K562 (cell line): Measurements from ENCODE around the gene SLC31A2. TPM values are rescaled to one million over a fixed set of nuclear protein-coding genes. Genes with fewer than 3 reads are reported as not detected.

Experiments
- ATAC-seq: fragments of 200-7000 bp; cut with Tn5 transposase; 3 replicates; pipeline ENCODE4 v1.9.1; 2020; ENCODE audit warnings: moderate library complexity
- BruUV-seq: library from RNA; stranded (reverse); fragments of 400-500 nt; replicated peaks from 2 replicates; lab custom pipeline; 2021; lab: Mats Ljungman, UMichigan
- CTCF ChIA-PET: fragments of 300-600 bp; formaldehyde crosslinking; extraction: SDS; loops from one replicate; lab custom pipeline; 2021; ENCODE audit warnings: low intra/inter-chr PET ratio; lab: Yijun Ruan, JAX
- POLR2A ChIA-PET: fragments of 300-600, 350-650 bp; sonication (Branson Sonifier 250); formaldehyde crosslinking; extraction: SDS; loops from one replicate; lab custom pipeline; 2021; ENCODE audit warnings: antibody characterized with exemption, inconsistent platforms; lab: Yijun Ruan, JAX
- DNase-seq, 4 experiments: peaks; one replicate each; pipeline versions ENCODE4 v3.0.0 to v3.0.0-alpha.2; 2011 to 2018; ENCODE audit warnings: low spot score in 3 of 4, mixed read lengths in 3 of 4; ENCODE audit errors: extremely low read depth in 1 of 4
- FAIRE-seq: peaks from 2 replicates; lab custom pipeline; 2011; peaks lifted over from hg19 to GRCh38; lab: Jason Lieb, UNC
- H2AFZ ChIP-seq: 2 replicates; pipeline ENCODE4 v1.6.0; 2011; ENCODE audit warnings: low read depth, low read length, control low read depth, inconsistent platforms
- H3K27ac ChIP-seq: fragments of 200-600 bp; 3 replicates; pipeline ENCODE4 v1.8.0; 2011; ENCODE audit warnings: low read depth, mild to moderate bottlenecking, control low read depth, inconsistent platforms, low read length, moderate library complexity, mixed read lengths; ENCODE audit errors: extremely low read depth
- H3K27me3 ChIP-seq, 2 experiments: fragments of 300-600 bp in 1 of 2; 2 replicates in 1 of 2; 3 replicates in 1 of 2; pipeline versions ENCODE4 v1.6.0 to v1.8.0; 2011; ENCODE audit warnings: inconsistent platforms in 2 of 2, low read length in 2 of 2, mild to moderate bottlenecking in 1 of 2, mixed read lengths in 1 of 2, moderate library complexity in 1 of 2; ENCODE audit not compliant: control insufficient read depth in 2 of 2, insufficient read depth in 2 of 2
- H3K36me3 ChIP-seq: fragments of 300-600 bp; 3 replicates; pipeline ENCODE4 v1.8.0; 2011; ENCODE audit warnings: mild to moderate bottlenecking, low read length, inconsistent platforms; ENCODE audit not compliant: control insufficient read depth, insufficient read depth
- H3K4me1 ChIP-seq, 2 experiments: fragments of 200-600 bp in 1 of 2; replicated peaks in 1 of 2; 2 replicates in 1 of 2; 3 replicates in 1 of 2; pipeline versions ENCODE4 v1.5.1 to v1.8.0; 2011; ENCODE audit warnings: inconsistent platforms in 2 of 2, low read length in 2 of 2, mild to moderate bottlenecking in 1 of 2, mixed read lengths in 1 of 2, moderate library complexity in 1 of 2; ENCODE audit not compliant: control insufficient read depth in 2 of 2, insufficient read depth in 2 of 2
- H3K4me2 ChIP-seq: 2 replicates; pipeline ENCODE4 v1.6.1; 2011; ENCODE audit warnings: low read length, control low read depth, inconsistent platforms, mixed read lengths; ENCODE audit not compliant: insufficient read depth
- H3K4me3 ChIP-seq: fragments of 200-600 bp; sonication (generic), shearing (Covaris generic); 2 replicates; pipeline ENCODE4 v1.5.1; 2016; ENCODE audit warnings: control low read depth, inconsistent platforms
- H3K79me2 ChIP-seq: fragments of 200-600 bp; 3 replicates; pipeline ENCODE4 v1.8.0; 2011; ENCODE audit warnings: low read length, inconsistent platforms; ENCODE audit not compliant: control insufficient read depth, insufficient read depth
- H3K9ac ChIP-seq, 2 experiments: 2 replicates each; pipeline versions ENCODE4 v1.6.0 to v1.6.1; 2011; ENCODE audit warnings: low read depth in 2 of 2, low read length in 2 of 2, control low read depth in 1 of 2, inconsistent platforms in 1 of 2, mild to moderate bottlenecking in 1 of 2, mixed read lengths in 1 of 2; ENCODE audit not compliant: insufficient read depth in 1 of 2
- H3K9me1 ChIP-seq: one replicate; pipeline ENCODE4 v1.6.0; 2011; ENCODE audit warnings: inconsistent platforms, mild to moderate bottlenecking, low read length, moderate library complexity; ENCODE audit not compliant: control insufficient read depth, insufficient read depth
- H3K9me3 ChIP-seq: replicated peaks from 2 replicates; pipeline ENCODE4 v1.5.1; 2011; ENCODE audit warnings: low read depth, low read length, inconsistent platforms; ENCODE audit not compliant: control insufficient read depth, insufficient read depth
- H4K20me1 ChIP-seq: replicated peaks from 2 replicates; pipeline ENCODE4 v1.6.1; 2011; ENCODE audit warnings: low read length, inconsistent platforms, mixed read lengths; ENCODE audit not compliant: control insufficient read depth, insufficient read depth
- ATF4 ChIP-seq: fragments of 450-650 bp; formaldehyde crosslinking; IDR thresholded peaks from 2 replicates; pipeline ENCODE4 v1.4.0; 2022; ENCODE audit warnings: mild to moderate bottlenecking, moderate library complexity
- ELF1 ChIP-seq: fragments of 200-800 bp; sonication (Bioruptor generic); IDR thresholded peaks from 2 replicates; pipeline ENCODE4 v1.6.1; 2016; ENCODE audit warnings: missing genetic modification characterization, missing compliant biosample characterization
- ETS2 ChIP-seq: IDR thresholded peaks from 2 replicates; pipeline ENCODE4 v1.6.1; 2016; ENCODE audit warnings: borderline replicate concordance, missing genetic modification characterization, mild to moderate bottlenecking, moderate library complexity, missing compliant biosample characterization; ENCODE audit not compliant: poor library complexity, severe bottlenecking
- HES1 ChIP-seq: fragments of 450-650 bp; IDR thresholded peaks from 2 replicates; pipeline ENCODE4 v1.6.1; 2016; ENCODE audit warnings: low read depth, mild to moderate bottlenecking, moderate library complexity
- SRSF3 ChIP-seq: fragments of 200-400 bp; formaldehyde crosslinking; IDR thresholded peaks from 2 replicates; pipeline ENCODE4 v1.6.1; 2016; ENCODE audit warnings: mild to moderate bottlenecking, low read length, moderate library complexity; ENCODE audit not compliant: insufficient read depth
- ZBTB49 ChIP-seq: sonication (generic); formaldehyde crosslinking; IDR thresholded peaks from 2 replicates; pipeline ENCODE4 v1.8.0; 2022; ENCODE audit warnings: missing genetic modification reagents, mild to moderate bottlenecking, borderline replicate concordance
- ZFX ChIP-seq: sonication (generic); formaldehyde crosslinking; IDR thresholded peaks from 2 replicates; pipeline ENCODE4 v1.8.0; 2022; ENCODE audit warnings: mild to moderate bottlenecking, missing genetic modification reagents, moderate library complexity
- ZMIZ1 ChIP-seq, 2 experiments: fragments of 150-350 bp in 1 of 2; IDR thresholded peaks; 2 replicates each; pipeline ENCODE4 v1.6.1; 2012 to 2016; ENCODE audit warnings: low read depth in 2 of 2, low read length in 2 of 2, mild to moderate bottlenecking in 1 of 2, moderate library complexity in 1 of 2
- WGBS: fragments of 100-300 bp; shearing (Covaris generic); methylation state at CpG from one replicate; pipeline ENCODE4 v1.1.6; 2016; ENCODE audit warnings: low coverage, mixed read lengths; ENCODE audit not compliant: insufficient coverage; ENCODE audit errors: missing lambda C conversion rate; 5-methylcytosine and 5-hydroxymethylcytosine counted together
- in situ Hi-C: fragments of 300-500 bp; cut with MboI; formaldehyde crosslinking; loops from 4 replicates; pipeline ENCODE4 v1.15.0; 2018; ENCODE audit warnings: inconsistent platforms, mixed read lengths
- intact Hi-C: fragments of 100-400 bp; cut with micrococcal nuclease; formaldehyde crosslinking; loops from 2 replicates; pipeline ENCODE4 v1.14.2; 2022
- polyA plus RNA-seq, 8 experiments: library from polyadenylated mRNA; depleted of rRNA in 4 of 8; stranded (reverse) in 5 of 8; unstranded in 3 of 8; fragments of >200 nt; fragmentation: Nextera tagmentation in 2 of 8; fragmentation: Illumina TruSeq in 1 of 8; extraction: Ambion mirVana in 2 of 8; extraction: Trizol in 1 of 8; gene quantifications; 2 replicates each; pipeline versions ENCODE4 v1.2.1 to v1.2.3, GENCODE V29; 2011 to 2014; ENCODE audit warnings: inconsistent platforms in 1 of 8, missing spikeins in 1 of 8
- total RNA-seq, 7 experiments: library from RNA; depleted of rRNA in 6 of 7; stranded (reverse); fragments of >200 nt in 6 of 7; fragmentation: Illumina TruSeq in 2 of 7; extraction: Trizol in 2 of 7; gene quantifications; 2 replicates each; pipeline versions ENCODE4 v1.2.1 to v1.2.3, GENCODE V29; 2011 to 2021; ENCODE audit warnings: low replicate concordance in 1 of 7

SLC31A2 gene
- total and polyA plus RNA-seq, 9 of the 15 experiments (the other 6 are each of a cell fraction or from before 2014, with no cell fraction given) = 1.5 to 4.3 (median 2.3) TPM

- TF ChIP-seq ZMIZ1 (IDR thresholded peaks at IDR 0.05; ENCODE audit: low read depth in 2 of 2, low read length in 2 of 2) (no peak), ZFX (CRISPR knock-in tag) (no peak), ETS2 (no peak)
- TF ChIP-seq, all 486 proteins: peak for 0
Measured at GRCh38 chr9:113153599-113153998, 2.8 kb downstream of the SLC31A2 start (continued).

GRCh38 chr9:113154471-113154870, 3.7 kb downstream of the SLC31A2 start:
- peaks cover 4 to 14% of the 10 kb centered on the region in 2 experiments; a peak in 4 of 5 replicates for H3K4me1 ChIP-seq
- no peak overlapping the region for H3K9ac ChIP-seq
- no peak overlapping the region for H3K4me2 ChIP-seq
- H3K36me3 ChIP-seq = peaks cover 1% of the 10 kb centered on the region; the same call in 1 of the 3 replicates
- H3K27me3 ChIP-seq = no peaks in the 10 kb centered on the region
- BruUV-seq = no TSS peak
- no peak overlapping the region for H2AFZ ChIP-seq
- in situ Hi-C loops (no loop called here), intact Hi-C loops (no loop called here)
- H3K9me1 ChIP-seq = no peaks in the 10 kb centered on the region
- CTCF ChIA-PET = no interaction called here
- H4K20me1 ChIP-seq = no peaks in the 10 kb centered on the region
- WGBS = 55% methylated on average over 6 of the region's 6 CpGs
- H3K9me3 ChIP-seq = no peaks in the 10 kb centered on the region
- TF ChIP-seq SRSF3 (no peak), ZBTB49 (CRISPR knock-in tag) (no peak), ELF1 (no peak), HES1 (no peak), ATF4 (CRISPR knock-in tag) (no peak)
- FAIRE-seq = no peak
- POLR2A ChIA-PET = interaction anchor here (0.6 to 1.4 kb wide), 4 partner anchors 11 to 55 kb away, joined by 3 to 5 read pairs (median 4); no protein-coding TSS in a partner anchor
- DNase-seq = no peak
- no peak for ATAC-seq
- H3K4me3 ChIP-seq = no peak overlapping the region
- no peaks in the 10 kb centered on the region for H3K79me2 ChIP-seq
- H3K27ac ChIP-seq = no peak overlapping the region
